SK-N-SH treated with all-trans-retinoic acid at 6 μM for 48 hours (cell line): ENCODE data around the gene LRMDA.

Experiments
- ATAC-seq: fragments of 200-7000 bp; cut with Tn5 transposase; 3 replicates; pipeline ENCODE4 v1.9.1; 2020; ENCODE audit warnings: mild to moderate bottlenecking, moderate library complexity
- ARNTL ChIP-seq: fragments of 450-650 bp; formaldehyde crosslinking; IDR thresholded peaks from 2 replicates; pipeline ENCODE4 v1.5.0; 2020; ENCODE audit warnings: low read depth, mild to moderate bottlenecking, moderate library complexity, borderline replicate concordance
- BACH2 ChIP-seq: fragments of 250-450 bp; sonication (Bioruptor Pico); IDR thresholded peaks from 2 replicates; pipeline ENCODE4 v1.9.0; 2021; ENCODE audit warnings: mild to moderate bottlenecking, borderline replicate concordance
- CREB5 ChIP-seq: fragments of 250-450 bp; sonication (Bioruptor Pico); IDR thresholded peaks from 2 replicates; pipeline ENCODE4 v1.5.1; 2020; ENCODE audit warnings: low read depth, mild to moderate bottlenecking, moderate library complexity
- CSDC2 ChIP-seq: fragments of 250-450 bp; sonication (Bioruptor Pico); IDR thresholded peaks from 2 replicates; pipeline ENCODE4 v1.5.0; 2020; ENCODE audit warnings: mild to moderate bottlenecking, moderate library complexity
- ESRRG ChIP-seq: fragments of 250-450 bp; sonication (Bioruptor Pico); IDR thresholded peaks from 2 replicates; pipeline ENCODE4 v1.6.1; 2021; ENCODE audit warnings: mild to moderate bottlenecking
- GLIS3 ChIP-seq: fragments of 250-450 bp; sonication (Bioruptor Pico); IDR thresholded peaks from 2 replicates; pipeline ENCODE4 v1.5.0; 2020; ENCODE audit warnings: mild to moderate bottlenecking, moderate library complexity
- ISL1 ChIP-seq: fragments of 250-450 bp; sonication (Bioruptor Pico); IDR thresholded peaks from 2 replicates; pipeline ENCODE4 v2.1.2; 2022; ENCODE audit warnings: mild to moderate bottlenecking, moderate library complexity
- OSR1 ChIP-seq: fragments of 250-450 bp; sonication (Bioruptor Pico); IDR thresholded peaks from 2 replicates; pipeline ENCODE4 v1.8.0; 2022; ENCODE audit warnings: moderate library complexity, mild to moderate bottlenecking, inconsistent platforms
- RARB ChIP-seq: fragments of 250-450 bp; sonication (Bioruptor Pico); IDR thresholded peaks from 2 replicates; pipeline ENCODE4 v1.8.0; 2021; ENCODE audit warnings: mild to moderate bottlenecking, moderate library complexity
- SNAI2 ChIP-seq: fragments of 250-450 bp; sonication (Bioruptor Pico); IDR thresholded peaks from 2 replicates; pipeline ENCODE4 v1.5.0; 2020; ENCODE audit warnings: mild to moderate bottlenecking, moderate library complexity
- TCF4 ChIP-seq: fragments of 250-450 bp; sonication (Bioruptor Pico); IDR thresholded peaks from 2 replicates; pipeline ENCODE4 v1.8.0; 2021; ENCODE audit warnings: mild to moderate bottlenecking, moderate library complexity, borderline replicate concordance
- TOX ChIP-seq: fragments of 250-450 bp; sonication (Bioruptor Pico); IDR thresholded peaks from 2 replicates; pipeline ENCODE4 v1.8.0; 2021; ENCODE audit warnings: mild to moderate bottlenecking, moderate library complexity, borderline replicate concordance
- ZC3H10 ChIP-seq: fragments of 250-450 bp; sonication (Bioruptor Pico); IDR thresholded peaks from 2 replicates; pipeline ENCODE4 v1.5.1; 2021; ENCODE audit warnings: mild to moderate bottlenecking, moderate library complexity
- ZFP3 ChIP-seq: fragments of 250-450 bp; sonication (Bioruptor Pico); IDR thresholded peaks from 2 replicates; pipeline ENCODE4 v1.5.0; 2020; ENCODE audit warnings: mild to moderate bottlenecking, moderate library complexity
- ZFP30 ChIP-seq: fragments of 450-650 bp; formaldehyde crosslinking; IDR thresholded peaks from 2 replicates; pipeline ENCODE4 v1.5.0; 2022; ENCODE audit warnings: mild to moderate bottlenecking, moderate library complexity
- ZNF565 ChIP-seq: fragments of 450-650 bp; formaldehyde crosslinking; conservative IDR thresholded peaks from 2 replicates; pipeline ENCODE4 v1.5.0; 2020; ENCODE audit warnings: low read depth, mild to moderate bottlenecking, moderate library complexity
- ZNF70 ChIP-seq: fragments of 450-650 bp; formaldehyde crosslinking; IDR thresholded peaks from 2 replicates; pipeline ENCODE4 v1.5.0; 2020; ENCODE audit warnings: mild to moderate bottlenecking, moderate library complexity
- ZNF8 ChIP-seq: fragments of 450-650 bp; formaldehyde crosslinking; IDR thresholded peaks from 2 replicates; pipeline ENCODE4 v1.5.0; 2020; ENCODE audit warnings: mild to moderate bottlenecking, moderate library complexity
- TF ChIP-seq, protein P1 (sequence below): fragments of 250-450 bp; sonication (Bioruptor Pico); IDR thresholded peaks from 2 replicates; pipeline ENCODE4 v1.5.0; 2020; ENCODE audit warnings: mild to moderate bottlenecking, moderate library complexity
- TF ChIP-seq, protein P2 (sequence below): fragments of 250-450 bp; sonication (Bioruptor Pico); IDR thresholded peaks from 2 replicates; pipeline ENCODE4 v1.5.1; 2021; ENCODE audit warnings: mild to moderate bottlenecking, moderate library complexity
- TF ChIP-seq, protein P3 (sequence below): fragments of 250-450 bp; sonication (Bioruptor Pico); IDR thresholded peaks from 2 replicates; pipeline ENCODE4 v1.8.0; 2020; ENCODE audit warnings: mild to moderate bottlenecking, moderate library complexity, borderline replicate concordance
- TF ChIP-seq, protein P4 (sequence below): fragments of 250-450 bp; sonication (Bioruptor Pico); IDR thresholded peaks from 2 replicates; pipeline ENCODE4 v1.8.0; 2021; ENCODE audit warnings: low read depth, mild to moderate bottlenecking, moderate library complexity, borderline replicate concordance

LRMDA gene

DNA sequence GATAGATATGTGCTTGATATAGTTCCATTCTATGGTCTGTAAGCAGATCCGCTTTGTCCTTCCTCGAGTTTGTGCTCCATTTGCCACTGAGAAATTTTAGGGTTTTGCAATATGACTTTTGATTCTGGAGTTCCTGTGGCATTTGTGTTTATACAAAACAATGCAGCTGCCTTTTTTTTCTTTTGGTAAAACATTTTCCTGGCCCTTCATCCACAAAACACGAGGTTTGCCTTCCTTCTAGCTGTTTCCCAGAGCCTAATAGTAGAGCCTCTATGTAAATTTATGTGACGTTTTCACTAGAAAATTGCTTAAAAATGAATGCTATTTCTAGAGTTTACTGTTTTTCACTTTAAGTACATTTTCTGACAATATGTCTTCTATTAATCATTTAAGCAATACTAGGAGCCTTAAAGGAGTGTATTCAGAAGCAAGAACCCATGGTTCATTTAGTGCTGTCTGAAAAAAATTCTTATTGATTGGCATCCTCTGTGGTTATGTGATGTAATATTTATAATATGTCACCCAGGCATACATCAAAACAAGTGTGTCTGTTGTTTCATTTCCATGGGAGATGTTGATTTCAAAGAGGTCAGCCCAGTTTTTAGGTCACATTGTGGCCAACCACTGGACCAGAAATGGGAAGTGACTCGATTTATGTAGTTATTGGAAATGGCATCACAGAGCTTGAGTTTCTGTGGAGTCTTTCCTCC, 618.3 kb downstream of the LRMDA start:
- ATAC-seq: no peak
- TF ChIP-seq OSR1 (CRISPR knock-in tag): no peak
- TF ChIP-seq ZNF565 (CRISPR knock-in tag): no peak
- no peak for TF ChIP-seq CREB5 (CRISPR knock-in tag)
- no peak for TF ChIP-seq BACH2 (CRISPR knock-in tag)
- TF ChIP-seq ZC3H10 (CRISPR knock-in tag): no peak
- TF ChIP-seq ISL1 (CRISPR knock-in tag): no peak
- TF ChIP-seq ZFP30 (CRISPR knock-in tag): no peak
- TF ChIP-seq, protein P1, sequence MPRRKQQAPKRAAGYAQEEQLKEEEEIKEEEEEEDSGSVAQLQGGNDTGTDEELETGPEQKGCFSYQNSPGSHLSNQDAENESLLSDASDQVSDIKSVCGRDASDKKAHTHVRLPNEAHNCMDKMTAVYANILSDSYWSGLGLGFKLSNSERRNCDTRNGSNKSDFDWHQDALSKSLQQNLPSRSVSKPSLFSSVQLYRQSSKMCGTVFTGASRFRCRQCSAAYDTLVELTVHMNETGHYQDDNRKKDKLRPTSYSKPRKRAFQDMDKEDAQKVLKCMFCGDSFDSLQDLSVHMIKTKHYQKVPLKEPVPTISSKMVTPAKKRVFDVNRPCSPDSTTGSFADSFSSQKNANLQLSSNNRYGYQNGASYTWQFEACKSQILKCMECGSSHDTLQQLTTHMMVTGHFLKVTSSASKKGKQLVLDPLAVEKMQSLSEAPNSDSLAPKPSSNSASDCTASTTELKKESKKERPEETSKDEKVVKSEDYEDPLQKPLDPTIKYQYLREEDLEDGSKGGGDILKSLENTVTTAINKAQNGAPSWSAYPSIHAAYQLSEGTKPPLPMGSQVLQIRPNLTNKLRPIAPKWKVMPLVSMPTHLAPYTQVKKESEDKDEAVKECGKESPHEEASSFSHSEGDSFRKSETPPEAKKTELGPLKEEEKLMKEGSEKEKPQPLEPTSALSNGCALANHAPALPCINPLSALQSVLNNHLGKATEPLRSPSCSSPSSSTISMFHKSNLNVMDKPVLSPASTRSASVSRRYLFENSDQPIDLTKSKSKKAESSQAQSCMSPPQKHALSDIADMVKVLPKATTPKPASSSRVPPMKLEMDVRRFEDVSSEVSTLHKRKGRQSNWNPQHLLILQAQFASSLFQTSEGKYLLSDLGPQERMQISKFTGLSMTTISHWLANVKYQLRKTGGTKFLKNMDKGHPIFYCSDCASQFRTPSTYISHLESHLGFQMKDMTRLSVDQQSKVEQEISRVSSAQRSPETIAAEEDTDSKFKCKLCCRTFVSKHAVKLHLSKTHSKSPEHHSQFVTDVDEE (CRISPR knock-in tag): no peak
- no peak for TF ChIP-seq RARB (CRISPR knock-in tag)
- no peak for TF ChIP-seq ZNF8 (CRISPR knock-in tag)
- TF ChIP-seq CSDC2 (CRISPR knock-in tag): no peak
- TF ChIP-seq ZNF70 (CRISPR knock-in tag): no peak
- TF ChIP-seq, protein P2, sequence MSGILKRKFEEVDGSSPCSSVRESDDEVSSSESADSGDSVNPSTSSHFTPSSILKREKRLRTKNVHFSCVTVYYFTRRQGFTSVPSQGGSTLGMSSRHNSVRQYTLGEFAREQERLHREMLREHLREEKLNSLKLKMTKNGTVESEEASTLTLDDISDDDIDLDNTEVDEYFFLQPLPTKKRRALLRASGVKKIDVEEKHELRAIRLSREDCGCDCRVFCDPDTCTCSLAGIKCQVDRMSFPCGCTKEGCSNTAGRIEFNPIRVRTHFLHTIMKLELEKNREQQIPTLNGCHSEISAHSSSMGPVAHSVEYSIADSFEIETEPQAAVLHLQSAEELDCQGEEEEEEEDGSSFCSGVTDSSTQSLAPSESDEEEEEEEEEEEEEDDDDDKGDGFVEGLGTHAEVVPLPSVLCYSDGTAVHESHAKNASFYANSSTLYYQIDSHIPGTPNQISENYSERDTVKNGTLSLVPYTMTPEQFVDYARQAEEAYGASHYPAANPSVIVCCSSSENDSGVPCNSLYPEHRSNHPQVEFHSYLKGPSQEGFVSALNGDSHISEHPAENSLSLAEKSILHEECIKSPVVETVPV (CRISPR knock-in tag): no peak
- no peak for TF ChIP-seq TOX
- TF ChIP-seq, protein P3, sequence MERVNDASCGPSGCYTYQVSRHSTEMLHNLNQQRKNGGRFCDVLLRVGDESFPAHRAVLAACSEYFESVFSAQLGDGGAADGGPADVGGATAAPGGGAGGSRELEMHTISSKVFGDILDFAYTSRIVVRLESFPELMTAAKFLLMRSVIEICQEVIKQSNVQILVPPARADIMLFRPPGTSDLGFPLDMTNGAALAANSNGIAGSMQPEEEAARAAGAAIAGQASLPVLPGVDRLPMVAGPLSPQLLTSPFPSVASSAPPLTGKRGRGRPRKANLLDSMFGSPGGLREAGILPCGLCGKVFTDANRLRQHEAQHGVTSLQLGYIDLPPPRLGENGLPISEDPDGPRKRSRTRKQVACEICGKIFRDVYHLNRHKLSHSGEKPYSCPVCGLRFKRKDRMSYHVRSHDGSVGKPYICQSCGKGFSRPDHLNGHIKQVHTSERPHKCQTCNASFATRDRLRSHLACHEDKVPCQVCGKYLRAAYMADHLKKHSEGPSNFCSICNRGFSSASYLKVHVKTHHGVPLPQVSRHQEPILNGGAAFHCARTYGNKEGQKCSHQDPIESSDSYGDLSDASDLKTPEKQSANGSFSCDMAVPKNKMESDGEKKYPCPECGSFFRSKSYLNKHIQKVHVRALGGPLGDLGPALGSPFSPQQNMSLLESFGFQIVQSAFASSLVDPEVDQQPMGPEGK (CRISPR knock-in tag): no peak
- TF ChIP-seq, protein P4, sequence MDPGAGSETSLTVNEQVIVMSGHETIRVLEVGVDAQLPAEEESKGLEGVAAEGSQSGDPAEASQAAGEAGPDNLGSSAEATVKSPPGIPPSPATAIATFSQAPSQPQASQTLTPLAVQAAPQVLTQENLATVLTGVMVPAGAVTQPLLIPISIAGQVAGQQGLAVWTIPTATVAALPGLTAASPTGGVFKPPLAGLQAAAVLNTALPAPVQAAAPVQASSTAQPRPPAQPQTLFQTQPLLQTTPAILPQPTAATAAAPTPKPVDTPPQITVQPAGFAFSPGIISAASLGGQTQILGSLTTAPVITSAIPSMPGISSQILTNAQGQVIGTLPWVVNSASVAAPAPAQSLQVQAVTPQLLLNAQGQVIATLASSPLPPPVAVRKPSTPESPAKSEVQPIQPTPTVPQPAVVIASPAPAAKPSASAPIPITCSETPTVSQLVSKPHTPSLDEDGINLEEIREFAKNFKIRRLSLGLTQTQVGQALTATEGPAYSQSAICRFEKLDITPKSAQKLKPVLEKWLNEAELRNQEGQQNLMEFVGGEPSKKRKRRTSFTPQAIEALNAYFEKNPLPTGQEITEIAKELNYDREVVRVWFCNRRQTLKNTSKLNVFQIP: no peak

DNA sequence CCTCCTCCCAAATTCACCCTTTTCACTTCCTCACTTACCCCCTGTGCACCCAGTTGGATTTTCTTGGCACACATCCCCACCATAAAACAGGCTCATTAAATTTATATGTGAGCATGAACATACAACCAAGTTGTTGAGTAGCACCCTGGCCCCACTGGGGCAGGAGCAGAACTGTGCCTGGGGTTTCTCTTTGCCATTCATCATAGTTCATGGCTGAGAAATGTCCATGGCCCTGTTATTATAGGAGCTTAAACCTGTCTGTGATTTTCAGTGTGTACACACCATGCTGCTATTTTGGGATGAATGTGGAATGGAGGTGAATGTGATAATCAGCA, 618.8 kb downstream of the LRMDA start:
- TF ChIP-seq TCF4 (CRISPR knock-in tag): no peak
- no peak for ATAC-seq

DNA sequence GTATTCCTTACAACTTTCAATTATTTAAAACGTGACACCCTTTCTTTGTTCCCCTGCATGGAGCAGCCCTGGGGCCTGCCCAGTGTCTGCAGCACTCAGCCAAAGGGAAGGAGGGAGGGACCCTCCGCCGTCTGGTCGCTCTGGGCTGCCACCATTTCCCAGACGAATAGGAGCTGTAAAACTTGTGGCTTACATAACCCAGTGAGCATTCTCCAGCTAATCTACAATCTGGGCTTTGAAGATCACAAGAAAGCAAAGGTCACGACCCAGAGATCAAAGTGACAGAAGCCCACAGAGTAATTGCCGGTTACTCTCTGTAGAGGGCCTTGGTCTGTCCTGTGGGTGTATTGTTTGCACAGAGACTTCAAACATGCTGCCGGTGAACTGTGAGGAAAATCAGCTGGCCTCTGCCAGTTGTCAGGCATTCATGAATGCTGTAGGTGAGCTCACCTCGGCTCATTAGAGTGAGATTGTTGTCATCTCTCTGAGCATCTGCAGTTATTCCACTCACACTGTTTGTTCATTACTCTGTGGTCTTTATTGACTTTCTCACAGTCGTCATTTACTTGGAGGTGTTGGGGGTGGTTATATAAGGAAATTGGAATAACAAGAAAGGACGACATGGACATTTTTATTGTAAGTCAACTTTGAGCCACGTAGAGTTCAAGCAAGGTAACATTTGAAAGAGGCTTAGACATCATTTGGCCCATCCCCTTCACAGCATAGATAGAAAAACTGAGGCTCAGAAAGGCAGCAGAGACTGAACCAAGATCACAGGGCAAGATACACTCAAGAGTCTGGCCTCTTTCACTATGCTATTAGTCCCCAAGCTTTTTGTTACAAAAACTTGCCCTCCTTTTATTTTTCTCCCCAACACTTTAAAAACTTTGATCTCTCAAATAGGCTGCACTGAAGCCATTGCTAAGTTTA, 619.8 kb downstream of the LRMDA start:
- ATAC-seq: no peak
- TF ChIP-seq, protein P3 (CRISPR knock-in tag): no peak
- TF ChIP-seq ARNTL (CRISPR knock-in tag) (no peak), SNAI2 (CRISPR knock-in tag) (no peak), ESRRG (CRISPR knock-in tag) (no peak), ZFP3 (CRISPR knock-in tag) (no peak), TOX (no peak), CSDC2 (CRISPR knock-in tag) (no peak), ZNF8 (CRISPR knock-in tag) (no peak), BACH2 (CRISPR knock-in tag) (no peak), GLIS3 (CRISPR knock-in tag) (no peak)
- TF ChIP-seq, protein P2 (CRISPR knock-in tag): no peak
